ENCODE measurements around the gene NR1I3. TPM values are rescaled to one million over a fixed set of nuclear protein-coding genes. Genes with fewer than 3 reads are reported as not detected.
"Not testable (repeated sequence)": the region's sequence is repeated elsewhere in the genome, so short reads cannot be mapped to it uniquely, and the experiment has no call there.

Gene NR1I3
- polyA plus RNA-seq, 2 of the 4 experiments (the other 2 are of a cell fraction) = not detected

DNA sequence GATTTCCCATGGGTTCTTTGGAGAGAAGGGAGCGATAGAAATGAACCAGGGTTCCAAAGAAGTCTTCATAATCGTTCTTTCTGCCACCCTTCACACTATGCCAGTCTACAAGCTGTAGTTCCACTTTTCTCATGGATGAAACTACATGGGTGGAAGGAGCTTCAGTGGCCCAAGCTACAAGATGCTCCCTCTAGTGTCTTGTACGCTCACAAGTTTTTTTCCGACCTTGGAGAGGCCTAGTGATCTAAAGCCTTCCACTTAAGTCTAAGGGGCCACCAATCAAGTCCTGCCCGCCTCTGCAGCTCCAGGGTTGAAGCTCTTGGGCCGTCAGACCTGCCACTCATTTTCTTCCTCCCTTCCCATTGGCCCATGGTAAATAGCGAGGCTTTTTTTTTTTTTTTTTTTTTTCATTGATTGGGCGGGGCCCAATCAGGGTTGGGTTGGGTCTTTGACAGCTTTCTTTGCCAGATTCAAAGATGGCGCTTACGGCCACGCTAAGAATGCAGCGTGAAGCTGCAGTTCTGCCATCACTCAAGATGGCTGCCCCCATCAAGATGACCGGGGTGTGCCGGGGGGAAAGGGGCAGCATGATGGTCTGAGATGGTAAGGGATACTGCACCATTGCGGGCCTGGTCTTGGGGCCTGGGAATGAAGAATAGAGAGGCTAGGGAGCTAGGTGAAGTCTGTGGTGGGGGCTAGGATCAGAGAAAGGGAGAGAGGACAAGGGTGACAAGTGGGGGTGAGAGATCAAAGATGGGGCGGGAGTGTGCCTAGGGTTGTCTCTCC lies 12.3 kb downstream of the NR1I3 start, which contains the start of gene TOMM40L (continued):
- TF ChIP-seq, protein P1, sequence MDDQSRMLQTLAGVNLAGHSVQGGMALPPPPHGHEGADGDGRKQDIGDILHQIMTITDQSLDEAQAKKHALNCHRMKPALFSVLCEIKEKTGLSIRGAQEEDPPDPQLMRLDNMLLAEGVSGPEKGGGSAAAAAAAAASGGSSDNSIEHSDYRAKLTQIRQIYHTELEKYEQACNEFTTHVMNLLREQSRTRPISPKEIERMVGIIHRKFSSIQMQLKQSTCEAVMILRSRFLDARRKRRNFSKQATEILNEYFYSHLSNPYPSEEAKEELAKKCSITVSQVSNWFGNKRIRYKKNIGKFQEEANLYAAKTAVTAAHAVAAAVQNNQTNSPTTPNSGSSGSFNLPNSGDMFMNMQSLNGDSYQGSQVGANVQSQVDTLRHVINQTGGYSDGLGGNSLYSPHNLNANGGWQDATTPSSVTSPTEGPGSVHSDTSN (IDR thresholded peaks at IDR 0.05) = peak; percentile 92
- TF ChIP-seq, protein P2, sequence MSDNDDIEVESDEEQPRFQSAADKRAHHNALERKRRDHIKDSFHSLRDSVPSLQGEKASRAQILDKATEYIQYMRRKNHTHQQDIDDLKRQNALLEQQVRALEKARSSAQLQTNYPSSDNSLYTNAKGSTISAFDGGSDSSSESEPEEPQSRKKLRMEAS (IDR thresholded peaks at IDR 0.05) = peak; percentile 43; the same call in 1 of the 2 replicates
- TF ChIP-seq HOXA7 (CRISPR knock-in tag; IDR thresholded peaks at IDR 0.05) = no peak

DNA sequence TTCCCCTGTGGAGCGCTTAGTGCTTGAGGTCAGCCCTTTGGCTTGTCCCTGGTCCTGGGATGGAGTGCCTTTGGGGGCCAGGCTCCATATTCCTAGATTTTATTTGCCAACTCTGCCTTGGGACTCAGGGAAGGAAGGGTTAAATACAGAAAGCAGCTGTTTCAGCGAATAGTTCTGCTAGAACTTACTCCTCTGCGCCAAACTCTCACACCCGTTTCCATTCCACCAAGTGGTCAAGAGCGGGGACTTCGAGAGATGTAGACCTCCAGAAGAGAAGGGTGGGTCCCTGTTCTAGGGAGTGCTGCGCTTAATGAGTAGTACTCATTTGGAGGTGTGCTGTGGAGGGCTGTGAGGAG lies 12.8 kb downstream of the NR1I3 start:
- no peaks in the 10 kb centered on the region for H3K9me3 ChIP-seq
- FAIRE-seq = no peak
- H3K4me2 ChIP-seq = peak overlapping the region; percentile 42
- peaks cover 13% of the 10 kb centered on the region for H3K4me1 ChIP-seq
- no peak overlapping the region for H3K4me3 ChIP-seq
- ChIA-PET POLR2A (interaction anchor here (0.6 to 1.6 kb wide), 11 partner anchors 8 to 204 kb away, joined by 3 to 23 read pairs (median 5); partner anchors contain the start of genes NDUFS2 and SDHC), CTCF (interaction anchor here (0.9 to 20.1 kb wide), 17 partner anchors 7 to 159 kb away, joined by 3 to 319 read pairs (median 16); partner anchors contain the start of genes ADAMTS4, CFAP126, FCER1G and NDUFS2)
- TF ChIP-seq HEYL (CRISPR knock-in tag; IDR thresholded peaks at IDR 0.05) (no peak), MYC (IDR thresholded peaks at IDR 0.05; ENCODE audit: borderline replicate concordance, low read length) (no peak), NFE2L2 (conservative IDR thresholded peaks at IDR 0.05; ENCODE audit: low read length) (no peak), CEBPB (IDR thresholded peaks at IDR 0.05) (no peak), ESRRA (IDR thresholded peaks at IDR 0.05; ENCODE audit: borderline replicate concordance, low read length) (no peak), JUNB (IDR thresholded peaks at IDR 0.05) (no peak), ZFP36 (IDR thresholded peaks at IDR 0.05; ENCODE audit: borderline replicate concordance, partially characterized antibody) (no peak), KDM5A (IDR thresholded peaks at IDR 0.05) (no peak), RCOR1 (IDR thresholded peaks at IDR 0.05; ENCODE audit: low read depth, low read length) (no peak), TP53 (CRISPR knock-in tag; IDR thresholded peaks at IDR 0.05) (no peak), EP300 (IDR thresholded peaks at IDR 0.05) (no peak), HOXB13 (CRISPR knock-in tag; IDR thresholded peaks at IDR 0.05; ENCODE audit: low read depth) (no peak), RFX5 (IDR thresholded peaks at IDR 0.05) (no peak), EHMT2 (IDR thresholded peaks at IDR 0.05; ENCODE audit: low read depth) (no peak), BHLHE40 (IDR thresholded peaks at IDR 0.05; ENCODE audit: low read depth, low read length) (no peak)
- TF ChIP-seq, protein P3, sequence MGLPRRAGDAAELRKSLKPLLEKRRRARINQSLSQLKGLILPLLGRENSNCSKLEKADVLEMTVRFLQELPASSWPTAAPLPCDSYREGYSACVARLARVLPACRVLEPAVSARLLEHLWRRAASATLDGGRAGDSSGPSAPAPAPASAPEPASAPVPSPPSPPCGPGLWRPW (IDR thresholded peaks at IDR 0.05) = no peak
- TF ChIP-seq, protein P4, sequence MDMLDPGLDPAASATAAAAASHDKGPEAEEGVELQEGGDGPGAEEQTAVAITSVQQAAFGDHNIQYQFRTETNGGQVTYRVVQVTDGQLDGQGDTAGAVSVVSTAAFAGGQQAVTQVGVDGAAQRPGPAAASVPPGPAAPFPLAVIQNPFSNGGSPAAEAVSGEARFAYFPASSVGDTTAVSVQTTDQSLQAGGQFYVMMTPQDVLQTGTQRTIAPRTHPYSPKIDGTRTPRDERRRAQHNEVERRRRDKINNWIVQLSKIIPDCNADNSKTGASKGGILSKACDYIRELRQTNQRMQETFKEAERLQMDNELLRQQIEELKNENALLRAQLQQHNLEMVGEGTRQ (IDR thresholded peaks at IDR 0.05) = no peak
- TF ChIP-seq, protein P2 (IDR thresholded peaks at IDR 0.05) = no peak
- DNase-seq (ENCODE audit: low read depth in 1 of 2, low spot score in 1 of 2) = no peak
- peak; percentile 16 to 31; a peak in 4 of 6 replicates for ATAC-seq
- 83% methylated on average over 7 of the region's 7 CpGs for WGBS (ENCODE audit: missing lambda C conversion rate)
- H3K27ac ChIP-seq = peak overlapping the region; percentile 12 to 67; a peak in 3 of 6 replicates

DNA sequence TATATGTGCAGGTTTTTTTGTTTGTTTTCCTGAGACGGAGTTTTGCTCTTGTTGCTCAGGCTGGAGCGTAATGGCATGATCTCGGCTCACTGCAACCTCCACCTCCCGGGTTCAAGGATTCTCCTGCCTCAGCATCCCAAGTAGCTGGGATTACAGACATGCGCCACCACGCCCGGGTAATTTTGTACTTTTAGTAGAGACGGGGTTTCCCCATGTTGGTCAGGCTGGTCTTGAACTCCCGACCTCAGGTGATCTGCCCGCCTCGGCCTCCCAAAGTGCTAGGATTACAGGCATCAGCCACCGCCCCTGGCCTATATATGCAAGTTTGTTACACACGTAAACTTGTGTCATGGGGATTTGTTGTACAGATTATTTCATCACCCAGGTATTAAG lies 13.3 kb downstream of the NR1I3 start:
- H3K4me2 ChIP-seq; H3K4me3 ChIP-seq; ATAC-seq; FAIRE-seq; H3K9me3 ChIP-seq; POLR2A ChIA-PET; H3K27ac ChIP-seq; DNase-seq (ENCODE audit: low read depth in 1 of 2, low spot score in 1 of 2): not testable (repeated sequence)
- CTCF ChIA-PET = interaction anchor here (1.0 to 20.1 kb wide), 9 partner anchors 7 to 159 kb away, joined by 3 to 319 read pairs (median 66); partner anchors contain the start of genes FCER1G, NDUFS2 and PCP4L1
- peaks cover 13% of the 10 kb centered on the region for H3K4me1 ChIP-seq
- 88% methylated on average over 13 of the region's 13 CpGs for WGBS (ENCODE audit: missing lambda C conversion rate)
